HG03354 (cell line): Measurements from ENCODE around the gene LYG1.
"Not testable (repeated sequence)": the region's sequence is repeated elsewhere in the genome, so short reads cannot be mapped to it uniquely, and the experiment has no call there.

Experiments
- ATAC-seq: cut with Tn5 transposase; IDR thresholded peaks from one replicate; pipeline ENCODE4 v1.9.1; 2021; ENCODE audit warnings: mild to moderate bottlenecking; ENCODE audit not compliant: unreplicated experiment, poor library complexity, severe bottlenecking

Gene LYG1

DNA sequence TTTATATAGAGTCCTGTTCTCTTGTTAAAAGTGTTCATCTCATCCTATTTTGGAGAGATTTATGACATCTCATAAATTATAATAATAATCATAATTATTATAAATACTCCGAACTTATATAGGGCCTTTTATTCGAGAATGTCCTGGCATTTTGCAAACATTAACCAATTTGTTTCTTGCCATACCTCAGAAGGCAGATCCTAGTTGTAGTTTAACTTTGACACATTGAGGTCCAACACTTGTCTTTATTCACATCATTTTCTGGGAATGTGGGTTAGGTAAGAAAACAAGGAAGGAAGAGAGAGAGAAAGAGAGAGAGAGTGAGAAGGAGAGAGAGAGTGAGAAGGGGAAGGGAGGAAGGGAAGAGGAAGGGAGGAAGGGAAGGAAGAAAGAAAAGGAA is at the start of gene LYG1:
Gene LYG1, minus strand, starts transcription at position 101 of the 400 bp plus-strand sequence. CDS start 5,527 bp downstream, outside the sequence.
- ATAC-seq: not testable (repeated sequence)

- ATAC-seq: no peak
Observed at GRCh38 chr2:99350194-99350593, 49.2 kb upstream of the LYG1 start.

DNA sequence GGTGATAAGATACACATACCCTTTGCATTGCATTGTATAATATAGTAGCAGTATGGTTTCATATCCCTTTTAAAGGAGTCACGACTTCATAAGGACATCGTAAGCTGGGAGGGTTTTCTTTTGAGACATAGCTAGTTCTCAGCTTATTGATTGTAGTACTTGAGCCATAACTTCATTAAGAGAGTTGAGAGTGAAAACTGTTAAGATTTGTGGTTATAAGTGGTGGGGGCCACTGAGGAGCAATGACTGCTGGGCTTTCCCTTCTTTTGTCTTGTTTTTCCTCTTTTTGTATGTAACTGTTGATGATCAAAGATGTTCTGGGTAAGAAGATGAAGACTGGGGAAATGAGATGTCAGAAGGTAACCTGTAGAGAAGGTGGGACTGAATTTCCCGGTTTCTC is 47.2 kb upstream of the LYG1 start:
- ATAC-seq: no peak

DNA sequence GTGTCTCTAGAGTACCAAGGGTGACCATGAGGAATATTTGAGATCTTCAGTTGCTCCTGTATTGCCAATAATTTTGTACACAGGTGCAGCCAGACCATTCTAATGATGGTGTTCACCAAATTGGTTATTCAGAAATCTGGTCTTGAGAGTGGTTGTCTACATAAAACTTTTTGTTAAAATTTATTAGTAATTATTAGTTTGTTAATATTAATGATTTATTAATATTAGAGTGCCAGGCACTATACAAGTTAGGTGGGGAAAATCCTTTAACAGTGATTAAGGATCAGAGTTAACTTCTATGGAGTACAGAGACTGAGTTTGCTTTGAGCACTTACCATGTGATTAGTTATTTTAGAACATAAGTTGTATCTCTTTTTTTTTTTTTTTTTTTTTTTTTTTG is 45.2 kb upstream of the LYG1 start:
- no peak for ATAC-seq

DNA sequence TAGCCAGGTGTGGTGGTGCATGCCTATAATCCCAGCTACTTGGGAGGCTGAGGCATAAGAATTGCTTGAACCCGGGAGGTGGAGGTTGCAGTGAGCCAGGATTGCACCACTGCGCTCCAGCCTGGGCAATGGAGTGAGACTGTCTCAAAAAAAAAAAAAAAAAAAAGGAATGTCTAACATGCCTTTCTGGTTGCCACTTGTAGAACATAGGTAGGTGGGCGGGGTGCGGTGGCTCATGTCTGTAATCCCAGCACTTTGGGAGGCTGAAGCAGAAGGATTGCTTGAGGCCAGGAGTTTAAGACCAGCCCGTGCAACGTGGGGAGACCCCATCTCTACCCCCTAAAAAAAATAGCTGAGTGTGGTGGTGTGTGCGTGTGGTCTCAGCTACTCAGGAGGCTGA is 44.4 kb upstream of the LYG1 start:
- not testable (repeated sequence) for ATAC-seq

DNA sequence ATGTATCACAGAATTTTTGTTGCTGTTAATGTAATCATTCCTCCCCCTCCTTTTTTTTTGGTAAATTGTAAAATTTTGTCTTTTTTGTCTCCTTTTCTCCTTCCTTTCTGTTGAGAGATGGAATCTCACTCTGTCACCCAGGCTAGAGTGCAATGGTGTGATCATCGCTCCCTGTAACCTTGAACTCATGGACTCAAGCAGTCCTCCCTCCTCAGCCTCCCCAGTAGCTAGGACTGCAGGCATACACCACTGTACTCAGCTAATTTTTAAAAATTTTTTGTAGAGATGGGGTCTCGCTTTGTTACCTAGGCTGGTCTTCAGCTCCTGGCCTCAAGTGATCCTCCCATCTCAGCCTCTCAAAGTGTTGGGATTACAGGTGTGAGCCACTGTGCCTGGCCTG is 41.5 kb upstream of the LYG1 start:
- no peak for ATAC-seq

GRCh38 chr2:99340669-99341236 is 39.8 kb upstream of the LYG1 start:
- ATAC-seq: no peak

DNA sequence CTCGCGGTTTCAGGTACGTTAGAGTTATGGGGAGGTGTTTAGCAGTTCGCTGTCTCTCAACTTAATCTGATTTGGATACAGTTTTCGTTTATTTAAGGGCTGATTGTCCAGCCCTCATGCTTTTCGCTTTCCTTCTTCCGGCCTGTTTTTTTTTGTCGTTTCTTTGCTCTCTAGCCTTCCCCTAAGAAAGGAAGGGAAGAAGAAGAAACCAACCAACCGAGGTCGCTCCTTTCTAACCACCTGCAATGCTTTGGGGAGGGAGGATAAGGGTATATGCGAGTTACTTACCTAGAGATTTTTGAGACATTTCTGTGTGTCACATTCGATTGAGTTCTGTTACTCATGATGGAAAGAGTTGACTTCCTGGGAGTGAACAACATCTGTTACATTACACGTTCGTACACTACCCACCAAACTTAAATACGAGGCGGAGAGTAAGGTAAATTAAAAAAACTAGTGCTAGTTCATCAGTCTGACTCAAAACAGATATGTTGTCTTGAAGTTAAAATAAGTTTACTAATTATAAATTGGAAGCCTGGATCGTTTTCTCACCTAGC is 37.1 kb upstream of the LYG1 start:
- no peak for ATAC-seq

- ATAC-seq: peak; percentile 62
Observed at GRCh38 chr2:99337113-99338028, 36.4 kb upstream of the LYG1 start, which contains the start of gene EIF5B. Gene EIF5B, plus strand, starts transcription at chr2:99337389. Its CDS starts 166 bp downstream, at chr2:99337555.

DNA sequence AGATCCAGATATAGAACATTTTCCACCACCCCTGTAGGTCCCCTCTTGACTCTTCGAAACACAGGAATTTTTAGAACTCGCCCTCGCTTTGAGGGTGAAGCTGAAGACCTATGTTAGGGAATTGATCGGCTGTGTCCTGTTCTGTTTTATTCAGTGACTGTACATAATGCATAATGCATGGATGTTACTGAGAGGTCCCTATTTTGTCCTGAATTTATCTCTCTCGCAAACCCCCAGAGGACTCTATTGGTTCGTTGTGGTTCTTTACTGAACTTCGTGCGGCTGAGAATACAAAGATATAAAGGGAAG is 35.8 kb upstream of the LYG1 start:
- peak; percentile 11 for ATAC-seq

DNA sequence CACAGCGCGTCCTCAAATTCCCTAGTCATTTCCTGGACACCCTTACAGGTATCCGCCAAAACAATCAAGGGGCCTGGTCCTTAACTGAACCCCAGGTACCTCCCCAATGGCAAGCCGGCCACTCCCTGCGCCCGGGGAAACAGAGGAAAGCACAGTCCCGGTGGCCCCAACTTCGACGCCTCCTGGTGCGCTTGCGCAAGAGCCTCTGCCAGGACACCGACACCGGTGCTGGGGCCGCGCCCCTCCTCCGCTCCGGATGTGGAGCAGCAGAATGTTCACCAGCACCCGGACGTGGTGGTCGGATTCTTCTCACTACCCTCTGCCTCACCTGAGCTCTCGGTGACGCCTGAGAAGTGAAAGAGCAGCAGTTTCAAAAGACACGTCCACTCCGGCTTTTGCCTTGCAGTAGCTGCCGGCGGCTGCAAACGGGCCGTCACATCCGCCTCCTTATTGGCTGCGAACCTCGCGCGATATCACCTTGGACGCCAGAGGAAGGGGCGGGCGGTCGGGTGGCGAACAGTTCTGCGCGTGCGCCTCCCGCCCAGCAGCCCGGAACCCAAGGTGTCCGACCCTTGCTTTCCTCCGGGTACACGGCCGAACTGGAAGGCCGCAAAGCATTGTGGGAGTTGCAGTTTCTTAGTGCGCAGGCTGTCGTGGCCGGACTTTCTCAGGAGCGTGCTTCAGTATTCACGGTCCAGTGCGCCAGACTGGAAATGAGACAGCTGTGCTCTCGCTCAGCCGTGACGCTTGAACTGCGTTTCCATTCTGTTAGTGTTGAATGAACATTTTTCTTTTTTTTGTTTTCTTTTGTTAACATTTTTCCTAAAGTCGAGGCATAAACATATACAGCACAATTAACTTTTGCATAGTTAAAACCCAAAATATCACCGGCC is 35.2 kb upstream of the LYG1 start, which contains the start of gene TXNDC9:
Gene TXNDC9, minus strand, starts transcription at position 423 of the 893 bp plus-strand sequence. CDS start 3,123 bp downstream, outside the sequence.
- peak; percentile 71 for ATAC-seq

DNA sequence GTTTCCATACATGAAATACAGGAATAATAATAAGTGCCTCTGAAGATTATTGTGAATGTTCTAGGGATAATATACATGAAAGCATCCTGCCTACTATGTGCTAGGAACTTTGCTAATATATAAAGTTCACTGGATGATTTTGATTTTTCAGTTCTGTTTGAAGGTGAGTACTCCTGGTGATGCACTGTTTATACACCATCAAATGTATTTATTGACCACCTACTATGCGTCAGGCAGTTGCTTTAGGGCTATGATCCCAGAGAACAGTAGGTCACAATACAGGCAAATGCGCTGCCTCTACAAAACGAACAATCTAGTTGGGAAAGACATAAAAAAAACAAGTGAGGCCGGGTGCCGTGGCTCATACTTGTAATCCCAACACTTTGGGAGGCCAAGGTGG is 24.4 kb upstream of the LYG1 start:
- ATAC-seq: no peak

DNA sequence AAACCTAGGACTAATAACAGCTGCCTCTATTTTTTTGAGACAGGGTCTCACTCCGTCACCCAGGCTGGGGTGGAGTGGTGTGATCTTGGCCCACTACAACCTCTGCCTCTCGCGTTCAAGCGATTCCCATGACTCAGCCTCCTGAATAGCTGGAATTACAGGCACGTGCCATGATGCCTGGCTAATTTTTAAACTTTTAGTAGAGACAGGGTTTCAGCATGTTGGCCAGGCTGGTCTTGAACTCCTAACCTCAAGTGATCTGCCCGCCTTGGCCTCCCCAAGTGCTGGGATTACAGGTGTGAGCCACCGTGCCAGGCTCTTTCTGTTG is 16.8 kb upstream of the LYG1 start:
- not testable (repeated sequence) for ATAC-seq

- no peak for ATAC-seq
Observed at GRCh38 chr2:99317161-99317872, 16.3 kb upstream of the LYG1 start.

DNA sequence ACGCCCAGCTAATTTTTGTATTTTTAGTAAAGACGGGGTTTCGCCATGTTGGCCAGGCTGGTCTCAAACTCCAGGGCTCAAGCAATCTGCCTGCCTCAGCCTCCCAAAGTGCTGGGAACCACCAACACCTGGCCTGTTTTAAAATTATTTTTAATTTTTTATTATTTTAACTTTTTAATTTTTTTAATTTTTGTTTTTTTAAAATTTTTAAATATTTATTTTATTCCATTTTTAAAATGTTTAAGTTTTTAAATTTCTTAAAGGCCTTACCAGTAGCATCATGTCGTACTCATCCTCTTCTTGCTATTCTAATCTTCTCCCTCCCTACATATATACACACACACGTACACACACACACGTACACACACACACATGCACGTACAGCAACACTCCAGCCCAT is 1.4 kb downstream of the LYG1 start:
- ATAC-seq: no peak

GRCh38 chr2:99297994-99298393 is 3.0 kb downstream of the LYG1 start:
- ATAC-seq: no peak

DNA sequence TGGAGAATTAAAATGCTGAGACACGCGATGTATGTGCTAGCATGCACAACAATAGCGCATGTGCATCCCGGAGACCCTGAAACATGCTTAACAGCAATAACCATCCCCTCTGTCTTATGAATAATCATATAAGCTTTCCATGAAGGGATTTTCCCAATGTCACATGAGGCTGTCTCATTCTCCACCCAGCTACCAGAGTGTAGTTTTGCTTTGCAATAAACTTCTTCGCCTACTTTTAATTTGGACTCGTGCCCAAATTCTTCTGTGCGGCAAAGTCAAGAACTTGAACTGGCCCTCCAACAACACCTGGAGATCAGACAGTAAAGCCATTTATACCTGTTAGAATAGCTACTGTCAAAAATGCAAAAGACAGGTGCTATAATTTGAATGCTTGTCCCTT is 15.5 kb downstream of the LYG1 start:
- no peak for ATAC-seq

GRCh38 chr2:99279969-99280695 is 20.9 kb downstream of the LYG1 start:
- no peak for ATAC-seq

DNA sequence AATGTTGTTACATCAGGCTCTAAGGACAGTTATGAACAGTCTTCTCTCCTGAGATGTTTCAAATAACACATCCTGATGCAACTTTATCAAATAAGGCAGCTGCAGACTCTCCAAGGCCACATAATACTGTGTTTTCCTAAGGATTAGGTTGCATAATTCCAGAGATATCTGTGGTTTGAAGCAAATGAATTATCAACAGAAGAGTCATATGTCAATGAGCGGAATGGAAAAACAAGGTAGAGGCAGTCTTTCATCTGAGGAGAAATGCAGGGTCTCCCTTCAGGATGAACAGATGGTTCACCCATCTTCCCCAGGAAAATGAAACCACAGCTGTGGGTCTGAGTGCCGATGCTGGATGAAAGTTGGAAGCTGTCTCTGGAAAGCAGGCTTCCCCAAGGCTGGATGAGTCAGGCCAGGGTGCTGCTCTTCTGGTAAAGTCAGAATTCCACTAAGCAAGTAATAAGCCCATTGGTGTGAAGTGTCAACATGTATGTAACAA is 22.2 kb downstream of the LYG1 start:
- no peak for ATAC-seq
